Measurements from ENCODE around the gene DENND4A. TPM values are rescaled to one million over a fixed set of nuclear protein-coding genes. Genes with fewer than 3 reads are reported as not detected.

Gene DENND4A
- polyA plus RNA-seq, 1 of the 3 experiments (the other 2 are of a cell fraction), result 2.5 TPM

- Histone ChIP-seq H2AFZ (ENCODE audit: low read depth) (no peak overlapping the region), H3K4me2 (no peak overlapping the region), H3K4me1 (ENCODE audit: control insufficient read depth in 1 of 2, insufficient read depth in 2 of 2, low read depth in 1 of 2, low read length in 1 of 2) (peaks cover 0 to 8% of the 10 kb centered on the region in 2 experiments; a peak in 1 of 4 replicates), H4K20me1 (ENCODE audit: insufficient read depth) (no peaks in the 10 kb centered on the region), H3K9ac (no peak overlapping the region), H3K27ac (ENCODE audit: low read depth in 2 of 2, low read length in 1 of 2) (no peak overlapping the region), H3K79me2 (ENCODE audit: insufficient read depth) (no peaks in the 10 kb centered on the region), H3K9me2 (no peaks in the 10 kb centered on the region), H3K9me3 (no peaks in the 10 kb centered on the region), H3K27me3 (ENCODE audit: insufficient read depth) (no peaks in the 10 kb centered on the region), H3F3A (replicated peaks; ENCODE audit: insufficient read depth) (peaks cover 10% of the 10 kb centered on the region), H3K4me3 (ENCODE audit: low read depth in 2 of 2, low read length in 1 of 2) (no peak overlapping the region), H3K36me3 (replicated peaks in 1 of 2; ENCODE audit: control insufficient read depth in 1 of 2, insufficient read depth in 2 of 2, low read length in 1 of 2) (peaks cover 4 to 20% of the 10 kb centered on the region in 2 experiments)
- POLR2A ChIA-PET, result no interaction called here
- CTCF ChIA-PET, result interaction anchor here (2.2 kb wide), 1 partner anchor 93 kb away, joined by 6 read pairs; no protein-coding TSS in a partner anchor
- no peak for TF ChIP-seq SMC3 (IDR thresholded peaks at IDR 0.05; ENCODE audit: low read depth, low read length)
- TF ChIP-seq, protein P1, sequence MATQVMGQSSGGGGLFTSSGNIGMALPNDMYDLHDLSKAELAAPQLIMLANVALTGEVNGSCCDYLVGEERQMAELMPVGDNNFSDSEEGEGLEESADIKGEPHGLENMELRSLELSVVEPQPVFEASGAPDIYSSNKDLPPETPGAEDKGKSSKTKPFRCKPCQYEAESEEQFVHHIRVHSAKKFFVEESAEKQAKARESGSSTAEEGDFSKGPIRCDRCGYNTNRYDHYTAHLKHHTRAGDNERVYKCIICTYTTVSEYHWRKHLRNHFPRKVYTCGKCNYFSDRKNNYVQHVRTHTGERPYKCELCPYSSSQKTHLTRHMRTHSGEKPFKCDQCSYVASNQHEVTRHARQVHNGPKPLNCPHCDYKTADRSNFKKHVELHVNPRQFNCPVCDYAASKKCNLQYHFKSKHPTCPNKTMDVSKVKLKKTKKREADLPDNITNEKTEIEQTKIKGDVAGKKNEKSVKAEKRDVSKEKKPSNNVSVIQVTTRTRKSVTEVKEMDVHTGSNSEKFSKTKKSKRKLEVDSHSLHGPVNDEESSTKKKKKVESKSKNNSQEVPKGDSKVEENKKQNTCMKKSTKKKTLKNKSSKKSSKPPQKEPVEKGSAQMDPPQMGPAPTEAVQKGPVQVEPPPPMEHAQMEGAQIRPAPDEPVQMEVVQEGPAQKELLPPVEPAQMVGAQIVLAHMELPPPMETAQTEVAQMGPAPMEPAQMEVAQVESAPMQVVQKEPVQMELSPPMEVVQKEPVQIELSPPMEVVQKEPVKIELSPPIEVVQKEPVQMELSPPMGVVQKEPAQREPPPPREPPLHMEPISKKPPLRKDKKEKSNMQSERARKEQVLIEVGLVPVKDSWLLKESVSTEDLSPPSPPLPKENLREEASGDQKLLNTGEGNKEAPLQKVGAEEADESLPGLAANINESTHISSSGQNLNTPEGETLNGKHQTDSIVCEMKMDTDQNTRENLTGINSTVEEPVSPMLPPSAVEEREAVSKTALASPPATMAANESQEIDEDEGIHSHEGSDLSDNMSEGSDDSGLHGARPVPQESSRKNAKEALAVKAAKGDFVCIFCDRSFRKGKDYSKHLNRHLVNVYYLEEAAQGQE (IDR thresholded peaks at IDR 0.05; ENCODE audit: low read depth, low read length), result no peak
- no peak for TF ChIP-seq MEF2A (IDR thresholded peaks at IDR 0.05; ENCODE audit: borderline replicate concordance, low read depth)
- no peak for TF ChIP-seq MXI1 (IDR thresholded peaks at IDR 0.05; ENCODE audit: low read depth, low read length)
- no peak for TF ChIP-seq FOSL2 (IDR thresholded peaks at IDR 0.05; ENCODE audit: borderline replicate concordance, low read depth)
- TF ChIP-seq MAX (IDR thresholded peaks at IDR 0.05; ENCODE audit: low read depth), result no peak
- TF ChIP-seq, protein P2, sequence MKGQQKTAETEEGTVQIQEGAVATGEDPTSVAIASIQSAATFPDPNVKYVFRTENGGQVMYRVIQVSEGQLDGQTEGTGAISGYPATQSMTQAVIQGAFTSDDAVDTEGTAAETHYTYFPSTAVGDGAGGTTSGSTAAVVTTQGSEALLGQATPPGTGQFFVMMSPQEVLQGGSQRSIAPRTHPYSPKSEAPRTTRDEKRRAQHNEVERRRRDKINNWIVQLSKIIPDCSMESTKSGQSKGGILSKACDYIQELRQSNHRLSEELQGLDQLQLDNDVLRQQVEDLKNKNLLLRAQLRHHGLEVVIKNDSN (IDR thresholded peaks at IDR 0.05; ENCODE audit: borderline replicate concordance, low read depth), result no peak
- TF ChIP-seq FOXJ3 (CRISPR knock-in tag; IDR thresholded peaks at IDR 0.05), result no peak
- no peak for TF ChIP-seq NFIC (IDR thresholded peaks at IDR 0.05; ENCODE audit: borderline replicate concordance)
- TF ChIP-seq SIN3A (IDR thresholded peaks at IDR 0.05; ENCODE audit: borderline replicate concordance, low read depth, low read length), result no peak
- no peak for TF ChIP-seq EP300 (IDR thresholded peaks at IDR 0.05; ENCODE audit: borderline replicate concordance in 1 of 2, low read depth in 1 of 2, low read length in 1 of 2)
- no peak for TF ChIP-seq RCOR1 (IDR thresholded peaks at IDR 0.05; ENCODE audit: low read length)
- TF ChIP-seq POLR2AphosphoS5 (IDR thresholded peaks at IDR 0.05; ENCODE audit: low read depth, low read length), result no peak
- TF ChIP-seq RXRA (IDR thresholded peaks at IDR 0.05; ENCODE audit: borderline replicate concordance, low read depth), result no peak
- TF ChIP-seq, protein P3, sequence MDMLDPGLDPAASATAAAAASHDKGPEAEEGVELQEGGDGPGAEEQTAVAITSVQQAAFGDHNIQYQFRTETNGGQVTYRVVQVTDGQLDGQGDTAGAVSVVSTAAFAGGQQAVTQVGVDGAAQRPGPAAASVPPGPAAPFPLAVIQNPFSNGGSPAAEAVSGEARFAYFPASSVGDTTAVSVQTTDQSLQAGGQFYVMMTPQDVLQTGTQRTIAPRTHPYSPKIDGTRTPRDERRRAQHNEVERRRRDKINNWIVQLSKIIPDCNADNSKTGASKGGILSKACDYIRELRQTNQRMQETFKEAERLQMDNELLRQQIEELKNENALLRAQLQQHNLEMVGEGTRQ (IDR thresholded peaks at IDR 0.05; ENCODE audit: borderline replicate concordance, low read depth, low read length), result no peak
- TF ChIP-seq ZBTB33 (IDR thresholded peaks at IDR 0.05; ENCODE audit: borderline replicate concordance, low read depth), result no peak
- TF ChIP-seq TAF1 (IDR thresholded peaks at IDR 0.05; ENCODE audit: borderline replicate concordance, low read depth, low read length), result no peak
- no peak for DNase-seq
- 97% methylated on average over 2 of the region's 2 CpGs for WGBS (ENCODE audit: low lambda C conversion rate)
These were observed 61.4 kb downstream of the DENND4A start for GRCh38 chr15:65730549-65731172.
